ENCODE data around the gene UBXN2A. TPM values are rescaled to one million over a fixed set of nuclear protein-coding genes. Genes with fewer than 3 reads are reported as not detected.

Gene UBXN2A
- total and polyA plus RNA-seq, 10 of the 15 experiments (the other 5 are each of a cell fraction or from before 2014, with no cell fraction given) = 3.7 to 23.5 (median 14.6) TPM

GRCh38 chr2:23925702-23926289 is 14.5 kb upstream of the UBXN2A start (continued):
- no peak for TF ChIP-seq E4F1 (IDR thresholded peaks at IDR 0.05; ENCODE audit: borderline replicate concordance, partially characterized antibody)
- no peak for TF ChIP-seq LARP7 (IDR thresholded peaks at IDR 0.05)
- peak; percentile 87 for TF ChIP-seq NBN (IDR thresholded peaks at IDR 0.05)
- peak; percentile 77; the same call in 1 of the 2 replicates for TF ChIP-seq RCOR1 (conservative IDR thresholded peaks at IDR 0.05; ENCODE audit: low read depth, low read length)
- TF ChIP-seq EED (IDR thresholded peaks at IDR 0.05; ENCODE audit: low read depth) = peak; percentile 99
- TF ChIP-seq JUNB (IDR thresholded peaks at IDR 0.05) = peak; percentile 44
- no peak; the same call in 1 of the 2 replicates for TF ChIP-seq HCFC1 (IDR thresholded peaks at IDR 0.05; ENCODE audit: low read length)
- peak; percentile 92 for TF ChIP-seq BCL11A (IDR thresholded peaks at IDR 0.05; ENCODE audit: low read depth, low read length)
- no peak for TF ChIP-seq GABPA (IDR thresholded peaks at IDR 0.05; ENCODE audit: low read depth)
- TF ChIP-seq GATAD2B (conservative IDR thresholded peaks at IDR 0.05; ENCODE audit: low read depth) = no peak
- no peak for TF ChIP-seq E2F4 (IDR thresholded peaks at IDR 0.05; ENCODE audit: low read depth, low read length)
- TF ChIP-seq, protein P1, sequence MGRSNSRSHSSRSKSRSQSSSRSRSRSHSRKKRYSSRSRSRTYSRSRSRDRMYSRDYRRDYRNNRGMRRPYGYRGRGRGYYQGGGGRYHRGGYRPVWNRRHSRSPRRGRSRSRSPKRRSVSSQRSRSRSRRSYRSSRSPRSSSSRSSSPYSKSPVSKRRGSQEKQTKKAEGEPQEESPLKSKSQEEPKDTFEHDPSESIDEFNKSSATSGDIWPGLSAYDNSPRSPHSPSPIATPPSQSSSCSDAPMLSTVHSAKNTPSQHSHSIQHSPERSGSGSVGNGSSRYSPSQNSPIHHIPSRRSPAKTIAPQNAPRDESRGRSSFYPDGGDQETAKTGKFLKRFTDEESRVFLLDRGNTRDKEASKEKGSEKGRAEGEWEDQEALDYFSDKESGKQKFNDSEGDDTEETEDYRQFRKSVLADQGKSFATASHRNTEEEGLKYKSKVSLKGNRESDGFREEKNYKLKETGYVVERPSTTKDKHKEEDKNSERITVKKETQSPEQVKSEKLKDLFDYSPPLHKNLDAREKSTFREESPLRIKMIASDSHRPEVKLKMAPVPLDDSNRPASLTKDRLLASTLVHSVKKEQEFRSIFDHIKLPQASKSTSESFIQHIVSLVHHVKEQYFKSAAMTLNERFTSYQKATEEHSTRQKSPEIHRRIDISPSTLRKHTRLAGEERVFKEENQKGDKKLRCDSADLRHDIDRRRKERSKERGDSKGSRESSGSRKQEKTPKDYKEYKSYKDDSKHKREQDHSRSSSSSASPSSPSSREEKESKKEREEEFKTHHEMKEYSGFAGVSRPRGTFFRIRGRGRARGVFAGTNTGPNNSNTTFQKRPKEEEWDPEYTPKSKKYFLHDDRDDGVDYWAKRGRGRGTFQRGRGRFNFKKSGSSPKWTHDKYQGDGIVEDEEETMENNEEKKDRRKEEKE (IDR thresholded peaks at IDR 0.05) = no peak
- 0 out of 2 replicates have a peak, but pooled peaks have one; percentile 46 for TF ChIP-seq HDGF (IDR thresholded peaks at IDR 0.05)
- TF ChIP-seq ETV6 (conservative IDR thresholded peaks at IDR 0.05 in 1 of 2, IDR thresholded peaks at IDR 0.05 in 1 of 2; ENCODE audit: borderline replicate concordance in 1 of 2, low read depth in 1 of 2) = peak in 1 of 2 experiments; percentile 97; a peak in 2 of 4 replicates
- no peak for TF ChIP-seq E2F8 (IDR thresholded peaks at IDR 0.05; ENCODE audit: low read depth, partially characterized antibody)
- TF ChIP-seq SP1 (IDR thresholded peaks at IDR 0.05; ENCODE audit: low read depth, low read length) = peak; percentile 63
- 0 out of 2 replicates have a peak, but pooled peaks have one; percentile 37 for TF ChIP-seq CHD1 (IDR thresholded peaks at IDR 0.05; ENCODE audit: low read depth, low read length)
- no peak for TF ChIP-seq ESRRA (IDR thresholded peaks at IDR 0.05; ENCODE audit: low read length)
- TF ChIP-seq RAD51 (IDR thresholded peaks at IDR 0.05) = no peak
- peak; percentile 32; the same call in 1 of the 2 replicates for TF ChIP-seq MTA3 (IDR thresholded peaks at IDR 0.05; ENCODE audit: borderline replicate concordance, low read length)
